HCT116 (cell line): ENCODE measurements around the gene OR2AE1. TPM values are rescaled to one million over a fixed set of nuclear protein-coding genes. Genes with fewer than 3 reads are reported as not detected.

ENCODE experiments used
- ATAC-seq: fragments of 200-7000 bp; cut with Tn5 transposase; 2 replicates; pipeline ENCODE4 v1.9.1; 2020; ENCODE audit warnings: mild to moderate bottlenecking, moderate library complexity
- BruUV-seq: library from RNA; stranded (reverse); fragments of 400-500 nt; replicated peaks from 2 replicates; lab custom pipeline; 2021; lab: Mats Ljungman, UMichigan
- CTCF ChIA-PET: fragments of 300-600 bp; sonication (Branson Sonifier 250); formaldehyde crosslinking; loops from one replicate; lab custom pipeline; 2021; ENCODE audit warnings: antibody characterized with exemption; lab: Charles Lee
- POLR2A ChIA-PET: fragments of 300-600, 350-600 bp; sonication (Branson Sonifier 250); formaldehyde crosslinking; loops from one replicate; lab custom pipeline; 2021; ENCODE audit warnings: antibody characterized with exemption; lab: Charles Lee
- RAD21 ChIA-PET, 2 experiments: fragments of 300-600 bp; sonication (Branson Sonifier 250); formaldehyde crosslinking; loops; one replicate each; lab custom pipeline; 2023; ENCODE audit warnings: low total read pairs in 2 of 2; ENCODE audit not compliant: uncharacterized antibody in 2 of 2, unreplicated experiment in 2 of 2, low non-redundant PET in 1 of 2; lab: Charles Lee
- DNase-seq: peaks from one replicate; pipeline ENCODE4 v3.0.0-alpha.2; 2010; ENCODE audit warnings: low read depth, low spot score
- H2AFZ ChIP-seq: fragments of 200-600 bp; shearing (Covaris generic), sonication (generic); 2 replicates; pipeline ENCODE4 v1.6.1; 2017; ENCODE audit warnings: low read depth, mixed run types, mixed read lengths, antibody characterized with exemption, low read length; ENCODE audit not compliant: poor library complexity, severe bottlenecking
- H3K27ac ChIP-seq: 2 replicates; pipeline ENCODE4 v1.5.1; 2012; ENCODE audit warnings: low read depth, low read length
- H3K27me3 ChIP-seq: fragments of 200-600 bp; sonication (generic); 2 replicates; pipeline ENCODE4 v1.6.1; 2016; ENCODE audit warnings: mixed run types, low read length, mixed read lengths; ENCODE audit not compliant: insufficient read depth
- H3K36me3 ChIP-seq, 2 experiments: fragments of 200-500 bp in 1 of 2; fragments of 200-600 bp in 1 of 2; sonication (Bioruptor generic) in 1 of 2; sonication (generic) in 1 of 2; 2 replicates each; pipeline versions ENCODE4 v1.5.1 to v1.6.1; 2014 to 2016; ENCODE audit warnings: low read length in 2 of 2, inconsistent platforms in 1 of 2, mixed read lengths in 1 of 2, mixed run types in 1 of 2; ENCODE audit not compliant: insufficient read depth in 2 of 2, control insufficient read depth in 1 of 2
- H3K4me1 ChIP-seq, 2 experiments: fragments of 200-600 bp in 1 of 2; sonication (generic) in 1 of 2; 2 replicates each; pipeline versions ENCODE4 v1.5.1 to v1.6.1; 2012 to 2017; ENCODE audit warnings: low read length in 2 of 2, inconsistent platforms in 1 of 2, mild to moderate bottlenecking in 1 of 2, mixed read lengths in 1 of 2, mixed run types in 1 of 2, moderate library complexity in 1 of 2; ENCODE audit not compliant: insufficient read depth in 2 of 2, control insufficient read depth in 1 of 2
- H3K4me2 ChIP-seq: fragments of 200-600 bp; sonication (generic); 2 replicates; pipeline ENCODE4 v1.6.1; 2017; ENCODE audit warnings: mixed run types, low read length, mixed read lengths
- H3K4me3 ChIP-seq, 2 experiments: fragments of 200-600 bp in 1 of 2; sonication (generic) in 1 of 2; replicated peaks in 1 of 2; 2 replicates each; pipeline ENCODE4 v1.5.1; 2011 to 2016; ENCODE audit warnings: low read length in 2 of 2, control low read depth in 1 of 2, low read depth in 1 of 2, mild to moderate bottlenecking in 1 of 2, mixed read lengths in 1 of 2, mixed run types in 1 of 2
- H3K79me2 ChIP-seq: fragments of 200-600 bp; sonication (generic); 2 replicates; pipeline ENCODE4 v1.6.1; 2017; ENCODE audit warnings: mild to moderate bottlenecking, mixed run types, low read length, moderate library complexity, mixed read lengths; ENCODE audit not compliant: insufficient read depth
- H3K9ac ChIP-seq: fragments of 200-600 bp; sonication (generic); 2 replicates; pipeline ENCODE4 v1.6.1; 2016; ENCODE audit warnings: low read length, mixed read lengths
- H3K9me2 ChIP-seq: fragments of 200-600 bp; sonication (generic), shearing (Covaris generic); 2 replicates; pipeline ENCODE4 v1.6.1; 2017; ENCODE audit warnings: mixed run types, mild to moderate bottlenecking, moderate library complexity; ENCODE audit not compliant: insufficient read depth
- H3K9me3 ChIP-seq, 2 experiments: fragments of 200-500 bp in 1 of 2; fragments of 200-600 bp in 1 of 2; sonication (Bioruptor generic) in 1 of 2; sonication (generic) in 1 of 2; 2 replicates each; pipeline ENCODE4 v1.6.1; 2014 to 2017; ENCODE audit warnings: low read length in 2 of 2, mixed read lengths in 2 of 2, inconsistent platforms in 1 of 2, low read depth in 1 of 2, mild to moderate bottlenecking in 1 of 2, mixed run types in 1 of 2, moderate library complexity in 1 of 2; ENCODE audit not compliant: control insufficient read depth in 1 of 2, insufficient read depth in 1 of 2
- H4K20me1 ChIP-seq: fragments of 200-600 bp; sonication (generic), shearing (Covaris generic); 2 replicates; pipeline ENCODE4 v1.6.1; 2017; ENCODE audit warnings: mixed run types, mild to moderate bottlenecking, moderate library complexity; ENCODE audit not compliant: insufficient read depth
- ATF3 ChIP-seq: IDR thresholded peaks from 2 replicates; pipeline ENCODE4 v1.6.1; 2012
- CBX3 ChIP-seq: IDR thresholded peaks from 2 replicates; pipeline ENCODE4 v1.6.1; 2012; ENCODE audit warnings: low read depth
- CTCF ChIP-seq, 3 experiments: fragments of 200-600 bp in 1 of 3; sonication (generic) in 1 of 3; IDR thresholded peaks in 2 of 3; conservative IDR thresholded peaks in 1 of 3; 2 replicates each; pipeline ENCODE4 v1.5.1; 2012 to 2017; ENCODE audit warnings: low read depth in 2 of 3, low read length in 2 of 3, antibody characterized with exemption in 1 of 3, borderline replicate concordance in 1 of 3, control low read depth in 1 of 3, mild to moderate bottlenecking in 1 of 3, mixed read lengths in 1 of 3, mixed run types in 1 of 3, moderate library complexity in 1 of 3; ENCODE audit not compliant: insufficient read depth in 1 of 3
- EGR1 ChIP-seq: IDR thresholded peaks from 2 replicates; pipeline ENCODE4 v1.6.1; 2012; ENCODE audit warnings: low read depth
- ELF1 ChIP-seq: IDR thresholded peaks from 2 replicates; pipeline ENCODE4 v1.6.1; 2012; ENCODE audit warnings: low read depth, borderline replicate concordance
- RAD21 ChIP-seq: IDR thresholded peaks from 2 replicates; pipeline ENCODE4 v1.6.1; 2012; ENCODE audit warnings: low read depth, mild to moderate bottlenecking
- REST ChIP-seq: IDR thresholded peaks from 2 replicates; pipeline ENCODE4 v1.6.1; 2012; ENCODE audit warnings: low read depth
- SIN3A ChIP-seq: IDR thresholded peaks from 2 replicates; pipeline ENCODE4 v1.6.1; 2012; ENCODE audit warnings: low read depth
- YY1 ChIP-seq: IDR thresholded peaks from 2 replicates; pipeline ENCODE4 v1.6.1; 2011; ENCODE audit warnings: low read length, low read depth, moderate library complexity, mild to moderate bottlenecking; ENCODE audit not compliant: insufficient replicate concordance; ENCODE audit errors: extremely low read depth
- ZNF274 ChIP-seq: fragments of 200-500 bp; sonication (Bioruptor generic); IDR thresholded peaks from 2 replicates; pipeline ENCODE4 v1.6.1; 2014; ENCODE audit warnings: mild to moderate bottlenecking, low read depth, low read length, inconsistent platforms
- intact Hi-C: fragments of 100-400 bp; cut with micrococcal nuclease; formaldehyde crosslinking; loops from 2 replicates; pipeline ENCODE4 v1.10.0; 2022
- total RNA-seq: library from RNA; stranded (reverse); gene quantifications from one replicate; pipeline ENCODE4 v1.2.1, GENCODE V29; 2021; ENCODE audit not compliant: unreplicated experiment

OR2AE1 gene
- total RNA-seq, 1 experiment from 2014 or later = not detected

- H3K4me1 ChIP-seq = peaks cover 9 to 16% of the 10 kb centered on the region in 2 experiments
- peak overlapping the region; percentile 90 for H3K27ac ChIP-seq
- peaks cover 0 to 5% of the 10 kb centered on the region in 2 experiments; a peak in 1 of 4 replicates for H3K36me3 ChIP-seq
- peak overlapping the region; percentile 80 for H3K4me2 ChIP-seq
- no peaks in the 10 kb centered on the region for H4K20me1 ChIP-seq
- H3K27me3 ChIP-seq = no peaks in the 10 kb centered on the region
- H2AFZ ChIP-seq = no peak overlapping the region
- H3K9me2 ChIP-seq = no peaks in the 10 kb centered on the region
- POLR2A ChIA-PET = interaction anchor here (0.9 to 2.4 kb wide), 4 partner anchors 9 to 209 kb away, joined by 3 to 16 read pairs (median 3); partner anchors contain the start of gene GJC3
- no peak for DNase-seq
- TF ChIP-seq CTCF (IDR thresholded peaks at IDR 0.05 in 2 of 3, conservative IDR thresholded peaks at IDR 0.05 in 1 of 3; ENCODE audit: borderline replicate concordance in 1 of 3, insufficient read depth in 1 of 3, low read depth in 2 of 3, low read length in 2 of 3) (no peak), RAD21 (no peak), CBX3 (no peak), YY1 (no peak), EGR1 (no peak), SIN3A (no peak), ZNF274 (no peak), ELF1 (no peak), REST (no peak), ATF3 (no peak)
- TF ChIP-seq, all 23 proteins: peak for 0
- Histone ChIP-seq H3K9ac (peak overlapping the region; percentile 83), H3K9me3 (no peaks in the 10 kb centered on the region), H3K79me2 (peaks cover 56% of the 10 kb centered on the region), H3K4me3 (peak overlapping the region; percentile 60 to 86)
- intact Hi-C loops = loop anchor here (10.0 kb wide), 1 partner anchor 395 kb away; no protein-coding TSS in a partner anchor
- RAD21 ChIA-PET = interaction anchor here in 1 of 2 experiments (0.8 kb wide), 1 partner anchor 394 kb away, joined by 3 read pairs; no protein-coding TSS in a partner anchor
- CTCF ChIA-PET = interaction anchor here (0.6 to 2.6 kb wide), 6 partner anchors 9 to 481 kb away, joined by 3 to 17 read pairs (median 7); partner anchors contain the start of gene GJC3
- peak; percentile 46 for ATAC-seq
- TSS peak; percentile 88 for BruUV-seq
Observed at GRCh38 chr7:99919814-99920112, 42.9 kb upstream of the OR2AE1 start.
